GM23338 (cell line): Measurements from ENCODE around the gene MBTPS2. TPM values are rescaled to one million over a fixed set of nuclear protein-coding genes. Genes with fewer than 3 reads are reported as not detected.

Source experiments
- ATAC-seq: fragments of 200-7000 bp; cut with Tn5 transposase; 3 replicates; pipeline ENCODE4 v1.9.1; 2020
- DNase-seq: peaks from one replicate; pipeline ENCODE4 v3.0.0-alpha.2; 2015; ENCODE audit warnings: low spot score
- H2AFZ ChIP-seq: fragments of 200-600 bp; sonication (generic); 2 replicates; pipeline ENCODE4 v1.8.0; 2016; ENCODE audit warnings: antibody characterized with exemption, mild to moderate bottlenecking, moderate library complexity
- H3F3A ChIP-seq: fragments of 200-600 bp; sonication (generic); replicated peaks from 2 replicates; pipeline ENCODE4 v1.8.0; 2017; ENCODE audit warnings: antibody characterized with exemption, mixed run types, low read depth
- H3K27ac ChIP-seq: fragments of 200-600 bp; sonication (generic); 2 replicates; pipeline ENCODE4 v1.6.1; 2016; ENCODE audit warnings: low read depth
- H3K27me3 ChIP-seq: fragments of 200-600 bp; sonication (generic); 2 replicates; pipeline ENCODE4 v1.8.0; 2016; ENCODE audit warnings: mild to moderate bottlenecking, mixed run types, moderate library complexity; ENCODE audit not compliant: insufficient read depth
- H3K36me3 ChIP-seq: fragments of 200-600 bp; sonication (generic); 2 replicates; pipeline ENCODE4 v1.8.0; 2016; ENCODE audit warnings: mild to moderate bottlenecking; ENCODE audit not compliant: insufficient read depth
- H3K4me1 ChIP-seq: fragments of 200-600 bp; sonication (generic); 2 replicates; pipeline ENCODE4 v1.8.0; 2016; ENCODE audit warnings: mild to moderate bottlenecking, moderate library complexity; ENCODE audit not compliant: insufficient read depth
- H3K4me2 ChIP-seq: fragments of 200-600 bp; sonication (generic); 2 replicates; pipeline ENCODE4 v1.7.1; 2017; ENCODE audit warnings: mixed run types
- H3K4me3 ChIP-seq: fragments of 200-600 bp; sonication (generic); 2 replicates; pipeline ENCODE4 v1.6.1; 2016; ENCODE audit warnings: mixed run types
- H3K79me2 ChIP-seq: fragments of 200-600 bp; sonication (generic); replicated peaks from 2 replicates; pipeline ENCODE4 v1.8.0; 2017; ENCODE audit warnings: mild to moderate bottlenecking; ENCODE audit not compliant: insufficient read depth
- H3K9me2 ChIP-seq: fragments of 200-600 bp; sonication (generic); 2 replicates; pipeline ENCODE4 v1.8.0; 2017; ENCODE audit not compliant: insufficient read depth
- H4K20me1 ChIP-seq: fragments of 200-600 bp; sonication (generic); replicated peaks from 2 replicates; pipeline ENCODE4 v1.8.0; 2017; ENCODE audit warnings: mild to moderate bottlenecking; ENCODE audit not compliant: insufficient read depth
- H3K27ac Mint-ChIP-seq: 2 replicates; pipeline ENCODE4 v1.8.0; 2020; ENCODE audit warnings: inconsistent platforms, mild to moderate bottlenecking, moderate library complexity, mixed read lengths
- H3K27me3 Mint-ChIP-seq: 3 replicates; pipeline ENCODE4 v1.8.0; 2022; ENCODE audit warnings: low read depth, mild to moderate bottlenecking, moderate library complexity, mixed read lengths, inconsistent platforms; ENCODE audit not compliant: insufficient read depth, poor library complexity
- H3K36me3 Mint-ChIP-seq: 3 replicates; pipeline ENCODE4 v1.8.0; 2021; ENCODE audit warnings: low read depth, mild to moderate bottlenecking, inconsistent platforms, moderate library complexity, mixed read lengths
- H3K4me1 Mint-ChIP-seq: 3 replicates; pipeline ENCODE4 v1.8.0; 2020; ENCODE audit warnings: mild to moderate bottlenecking, inconsistent platforms, mixed read lengths
- H3K4me3 Mint-ChIP-seq: 3 replicates; pipeline ENCODE4 v1.8.0; 2021; ENCODE audit warnings: moderate library complexity, mild to moderate bottlenecking, inconsistent platforms, mixed read lengths
- H3K9me3 Mint-ChIP-seq: 3 replicates; pipeline ENCODE4 v1.8.0; 2020; ENCODE audit warnings: moderate library complexity, mild to moderate bottlenecking, inconsistent platforms, mixed read lengths
- CREB1 ChIP-seq: fragments of 250-450 bp; sonication (Bioruptor Pico); IDR thresholded peaks from 2 replicates; pipeline ENCODE4 v1.5.0; 2020; ENCODE audit warnings: low read depth, mild to moderate bottlenecking, moderate library complexity
- EZH2 ChIP-seq: fragments of 200-600 bp; sonication (generic); IDR thresholded peaks from one replicate; pipeline ENCODE4 v1.8.0; 2017; ENCODE audit warnings: antibody characterized with exemption, mild to moderate bottlenecking, low read depth; ENCODE audit not compliant: unreplicated experiment
- EZH2phosphoT487 ChIP-seq: fragments of 200-600 bp; sonication (generic); IDR thresholded peaks from one replicate; pipeline ENCODE4 v1.8.1; 2018; ENCODE audit warnings: antibody characterized with exemption; ENCODE audit not compliant: unreplicated experiment
- JUNB ChIP-seq: IDR thresholded peaks from one replicate; pipeline ENCODE4 v1.6.1; 2016; ENCODE audit warnings: antibody characterized with exemption; ENCODE audit not compliant: unreplicated experiment
- NANOG ChIP-seq: IDR thresholded peaks from 2 replicates; pipeline ENCODE4 v1.6.1; 2016; ENCODE audit warnings: antibody characterized with exemption, borderline replicate concordance
- POLR2AphosphoS5 ChIP-seq: IDR thresholded peaks from 2 replicates; pipeline ENCODE4 v1.6.1; 2016; ENCODE audit warnings: antibody characterized with exemption, low read depth
- STAT1 ChIP-seq: IDR thresholded peaks from one replicate; pipeline ENCODE4 v1.6.1; 2016; ENCODE audit warnings: antibody characterized with exemption; ENCODE audit not compliant: unreplicated experiment
- ZNF114 ChIP-seq: fragments of 250-450 bp; sonication (Bioruptor Pico); IDR thresholded peaks from 2 replicates; pipeline ENCODE4 v1.5.0; 2020; ENCODE audit warnings: mild to moderate bottlenecking, moderate library complexity
- ZNF331 ChIP-seq: fragments of 250-450 bp; sonication (Bioruptor Pico); IDR thresholded peaks from 2 replicates; pipeline ENCODE4 v1.5.0; 2020; ENCODE audit warnings: low read depth, mild to moderate bottlenecking, moderate library complexity
- polyA plus RNA-seq: library from polyadenylated mRNA; unstranded; fragments of >200 nt; fragmentation: Nextera tagmentation; extraction: Ambion mirVana; gene quantifications from 2 replicates; pipeline ENCODE4 v1.2.1, GENCODE V29; 2016
- total RNA-seq: library from RNA; depleted of rRNA; stranded (reverse); fragments of >200 nt; shearing (Covaris generic); gene quantifications from 2 replicates; pipeline ENCODE4 v1.2.3, GENCODE V29; 2014
- TF ChIP-seq, protein P1 (sequence below), 2 experiments: fragments of 200-600 bp in 1 of 2; sonication (generic) in 1 of 2; conservative IDR thresholded peaks; 2 replicates each; pipeline versions ENCODE4 v1.5.1 to v1.6.1; 2016 to 2017; ENCODE audit warnings: antibody characterized with exemption in 2 of 2, low read depth in 2 of 2, mild to moderate bottlenecking in 2 of 2, moderate library complexity in 1 of 2
- TF ChIP-seq, protein P2 (sequence below): fragments of 250-450 bp; sonication (Bioruptor Pico); IDR thresholded peaks from 2 replicates; pipeline ENCODE4 v1.5.0; 2020; ENCODE audit warnings: mild to moderate bottlenecking, moderate library complexity
- TF ChIP-seq, protein P3 (sequence below): IDR thresholded peaks from 2 replicates; pipeline ENCODE4 v1.6.1; 2016; ENCODE audit warnings: antibody characterized with exemption
- TF ChIP-seq, protein P4 (sequence below): IDR thresholded peaks from one replicate; pipeline ENCODE4 v1.6.1; 2018; ENCODE audit warnings: antibody characterized with exemption; ENCODE audit not compliant: unreplicated experiment

MBTPS2 gene
- total and polyA plus RNA-seq, 2 experiments from 2014 or later = 3.2 to 7.8 TPM

DNA sequence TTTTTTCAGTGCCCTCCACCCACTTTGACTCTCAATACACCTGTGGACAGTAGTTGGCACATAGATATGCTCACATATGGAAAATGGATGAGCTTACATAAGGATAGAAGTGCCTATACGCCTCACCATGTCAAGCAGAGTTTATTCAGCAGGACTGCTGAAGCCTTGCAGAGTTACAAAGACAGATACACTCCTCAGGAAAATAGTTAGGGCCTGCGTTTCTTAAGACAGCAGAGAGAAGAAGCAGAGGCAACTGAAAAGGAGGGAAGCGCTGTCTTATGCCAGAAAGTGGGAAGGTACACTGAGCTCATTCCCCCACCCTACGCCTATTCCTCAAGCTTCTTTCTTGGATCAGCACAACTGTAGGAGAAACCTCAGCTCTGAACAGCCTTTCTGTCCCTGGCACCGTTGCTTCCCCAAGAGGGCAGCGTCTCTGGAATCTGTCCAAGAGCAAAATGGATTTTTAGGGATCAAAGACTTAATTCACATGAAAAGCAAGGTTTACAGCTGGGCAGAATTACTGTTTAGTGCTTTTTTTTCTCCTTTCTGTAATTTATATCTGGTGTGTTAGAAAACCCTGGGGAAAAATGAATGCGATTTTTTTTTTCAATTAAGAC, 37.3 kb upstream of the MBTPS2 start:
- Histone ChIP-seq H3K4me2 (no peak overlapping the region), H3K4me1 (no peaks in the 10 kb centered on the region), H3K27ac (no peak overlapping the region), H2AFZ (0 out of 2 replicates have a peak overlapping the region, but pooled peaks have one; percentile 32), H3K9me2 (no peaks in the 10 kb centered on the region), H3K27me3 (no peaks in the 10 kb centered on the region), H3K4me3 (no peak overlapping the region), H3K36me3 (no peaks in the 10 kb centered on the region), H3K79me2 (no peaks in the 10 kb centered on the region), H4K20me1 (no peaks in the 10 kb centered on the region), H3F3A (no peaks in the 10 kb centered on the region)
- Mint-ChIP-seq H3K27me3 (peaks cover 3% of the 10 kb centered on the region), H3K36me3 (no peaks in the 10 kb centered on the region), H3K9me3 (no peaks in the 10 kb centered on the region), H3K4me1 (no peaks in the 10 kb centered on the region), H3K4me3 (no peak overlapping the region), H3K27ac (no peak overlapping the region)
- no peak for ATAC-seq
- no peak for DNase-seq
- TF ChIP-seq ZNF114 (CRISPR knock-in tag) (no peak), STAT1 (no peak), EZH2phosphoT487 (no peak), JUNB (no peak), ZNF331 (CRISPR knock-in tag) (no peak), CREB1 (no peak), EZH2 (no peak), POLR2AphosphoS5 (no peak), NANOG (no peak)
- TF ChIP-seq, protein P1, sequence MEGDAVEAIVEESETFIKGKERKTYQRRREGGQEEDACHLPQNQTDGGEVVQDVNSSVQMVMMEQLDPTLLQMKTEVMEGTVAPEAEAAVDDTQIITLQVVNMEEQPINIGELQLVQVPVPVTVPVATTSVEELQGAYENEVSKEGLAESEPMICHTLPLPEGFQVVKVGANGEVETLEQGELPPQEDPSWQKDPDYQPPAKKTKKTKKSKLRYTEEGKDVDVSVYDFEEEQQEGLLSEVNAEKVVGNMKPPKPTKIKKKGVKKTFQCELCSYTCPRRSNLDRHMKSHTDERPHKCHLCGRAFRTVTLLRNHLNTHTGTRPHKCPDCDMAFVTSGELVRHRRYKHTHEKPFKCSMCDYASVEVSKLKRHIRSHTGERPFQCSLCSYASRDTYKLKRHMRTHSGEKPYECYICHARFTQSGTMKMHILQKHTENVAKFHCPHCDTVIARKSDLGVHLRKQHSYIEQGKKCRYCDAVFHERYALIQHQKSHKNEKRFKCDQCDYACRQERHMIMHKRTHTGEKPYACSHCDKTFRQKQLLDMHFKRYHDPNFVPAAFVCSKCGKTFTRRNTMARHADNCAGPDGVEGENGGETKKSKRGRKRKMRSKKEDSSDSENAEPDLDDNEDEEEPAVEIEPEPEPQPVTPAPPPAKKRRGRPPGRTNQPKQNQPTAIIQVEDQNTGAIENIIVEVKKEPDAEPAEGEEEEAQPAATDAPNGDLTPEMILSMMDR (conservative IDR thresholded peaks at IDR 0.05; ENCODE audit: low read depth in 2 of 2) = no peak
- TF ChIP-seq, protein P2, sequence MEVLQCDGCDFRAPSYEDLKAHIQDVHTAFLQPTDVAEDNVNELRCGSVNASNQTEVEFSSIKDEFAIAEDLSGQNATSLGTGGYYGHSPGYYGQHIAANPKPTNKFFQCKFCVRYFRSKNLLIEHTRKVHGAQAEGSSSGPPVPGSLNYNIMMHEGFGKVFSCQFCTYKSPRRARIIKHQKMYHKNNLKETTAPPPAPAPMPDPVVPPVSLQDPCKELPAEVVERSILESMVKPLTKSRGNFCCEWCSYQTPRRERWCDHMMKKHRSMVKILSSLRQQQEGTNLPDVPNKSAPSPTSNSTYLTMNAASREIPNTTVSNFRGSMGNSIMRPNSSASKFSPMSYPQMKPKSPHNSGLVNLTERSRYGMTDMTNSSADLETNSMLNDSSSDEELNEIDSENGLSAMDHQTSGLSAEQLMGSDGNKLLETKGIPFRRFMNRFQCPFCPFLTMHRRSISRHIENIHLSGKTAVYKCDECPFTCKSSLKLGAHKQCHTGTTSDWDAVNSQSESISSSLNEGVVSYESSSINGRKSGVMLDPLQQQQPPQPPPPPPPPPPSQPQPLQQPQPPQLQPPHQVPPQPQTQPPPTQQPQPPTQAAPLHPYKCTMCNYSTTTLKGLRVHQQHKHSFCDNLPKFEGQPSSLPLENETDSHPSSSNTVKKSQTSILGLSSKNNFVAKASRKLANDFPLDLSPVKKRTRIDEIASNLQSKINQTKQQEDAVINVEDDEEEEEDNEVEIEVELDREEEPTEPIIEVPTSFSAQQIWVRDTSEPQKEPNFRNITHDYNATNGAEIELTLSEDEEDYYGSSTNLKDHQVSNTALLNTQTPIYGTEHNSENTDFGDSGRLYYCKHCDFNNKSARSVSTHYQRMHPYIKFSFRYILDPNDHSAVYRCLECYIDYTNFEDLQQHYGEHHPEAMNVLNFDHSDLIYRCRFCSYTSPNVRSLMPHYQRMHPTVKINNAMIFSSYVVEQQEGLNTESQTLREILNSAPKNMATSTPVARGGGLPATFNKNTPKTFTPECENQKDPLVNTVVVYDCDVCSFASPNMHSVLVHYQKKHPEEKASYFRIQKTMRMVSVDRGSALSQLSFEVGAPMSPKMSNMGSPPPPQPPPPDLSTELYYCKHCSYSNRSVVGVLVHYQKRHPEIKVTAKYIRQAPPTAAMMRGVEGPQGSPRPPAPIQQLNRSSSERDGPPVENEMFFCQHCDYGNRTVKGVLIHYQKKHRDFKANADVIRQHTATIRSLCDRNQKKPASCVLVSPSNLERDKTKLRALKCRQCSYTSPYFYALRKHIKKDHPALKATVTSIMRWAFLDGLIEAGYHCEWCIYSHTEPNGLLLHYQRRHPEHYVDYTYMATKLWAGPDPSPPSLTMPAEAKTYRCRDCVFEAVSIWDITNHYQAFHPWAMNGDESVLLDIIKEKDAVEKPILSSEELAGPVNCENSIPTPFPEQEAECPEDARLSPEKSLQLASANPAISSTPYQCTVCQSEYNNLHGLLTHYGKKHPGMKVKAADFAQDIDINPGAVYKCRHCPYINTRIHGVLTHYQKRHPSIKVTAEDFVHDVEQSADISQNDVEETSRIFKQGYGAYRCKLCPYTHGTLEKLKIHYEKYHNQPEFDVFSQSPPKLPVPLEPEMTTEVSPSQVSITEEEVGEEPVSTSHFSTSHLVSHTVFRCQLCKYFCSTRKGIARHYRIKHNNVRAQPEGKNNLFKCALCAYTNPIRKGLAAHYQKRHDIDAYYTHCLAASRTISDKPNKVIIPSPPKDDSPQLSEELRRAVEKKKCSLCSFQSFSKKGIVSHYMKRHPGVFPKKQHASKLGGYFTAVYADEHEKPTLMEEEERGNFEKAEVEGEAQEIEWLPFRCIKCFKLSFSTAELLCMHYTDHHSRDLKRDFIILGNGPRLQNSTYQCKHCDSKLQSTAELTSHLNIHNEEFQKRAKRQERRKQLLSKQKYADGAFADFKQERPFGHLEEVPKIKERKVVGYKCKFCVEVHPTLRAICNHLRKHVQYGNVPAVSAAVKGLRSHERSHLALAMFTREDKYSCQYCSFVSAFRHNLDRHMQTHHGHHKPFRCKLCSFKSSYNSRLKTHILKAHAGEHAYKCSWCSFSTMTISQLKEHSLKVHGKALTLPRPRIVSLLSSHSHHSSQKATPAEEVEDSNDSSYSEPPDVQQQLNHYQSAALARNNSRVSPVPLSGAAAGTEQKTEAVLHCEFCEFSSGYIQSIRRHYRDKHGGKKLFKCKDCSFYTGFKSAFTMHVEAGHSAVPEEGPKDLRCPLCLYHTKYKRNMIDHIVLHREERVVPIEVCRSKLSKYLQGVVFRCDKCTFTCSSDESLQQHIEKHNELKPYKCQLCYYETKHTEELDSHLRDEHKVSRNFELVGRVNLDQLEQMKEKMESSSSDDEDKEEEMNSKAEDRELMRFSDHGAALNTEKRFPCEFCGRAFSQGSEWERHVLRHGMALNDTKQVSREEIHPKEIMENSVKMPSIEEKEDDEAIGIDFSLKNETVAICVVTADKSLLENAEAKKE (CRISPR knock-in tag) = no peak
- TF ChIP-seq, protein P3, sequence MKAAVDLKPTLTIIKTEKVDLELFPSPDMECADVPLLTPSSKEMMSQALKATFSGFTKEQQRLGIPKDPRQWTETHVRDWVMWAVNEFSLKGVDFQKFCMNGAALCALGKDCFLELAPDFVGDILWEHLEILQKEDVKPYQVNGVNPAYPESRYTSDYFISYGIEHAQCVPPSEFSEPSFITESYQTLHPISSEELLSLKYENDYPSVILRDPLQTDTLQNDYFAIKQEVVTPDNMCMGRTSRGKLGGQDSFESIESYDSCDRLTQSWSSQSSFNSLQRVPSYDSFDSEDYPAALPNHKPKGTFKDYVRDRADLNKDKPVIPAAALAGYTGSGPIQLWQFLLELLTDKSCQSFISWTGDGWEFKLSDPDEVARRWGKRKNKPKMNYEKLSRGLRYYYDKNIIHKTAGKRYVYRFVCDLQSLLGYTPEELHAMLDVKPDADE = no peak
- TF ChIP-seq, protein P4, sequence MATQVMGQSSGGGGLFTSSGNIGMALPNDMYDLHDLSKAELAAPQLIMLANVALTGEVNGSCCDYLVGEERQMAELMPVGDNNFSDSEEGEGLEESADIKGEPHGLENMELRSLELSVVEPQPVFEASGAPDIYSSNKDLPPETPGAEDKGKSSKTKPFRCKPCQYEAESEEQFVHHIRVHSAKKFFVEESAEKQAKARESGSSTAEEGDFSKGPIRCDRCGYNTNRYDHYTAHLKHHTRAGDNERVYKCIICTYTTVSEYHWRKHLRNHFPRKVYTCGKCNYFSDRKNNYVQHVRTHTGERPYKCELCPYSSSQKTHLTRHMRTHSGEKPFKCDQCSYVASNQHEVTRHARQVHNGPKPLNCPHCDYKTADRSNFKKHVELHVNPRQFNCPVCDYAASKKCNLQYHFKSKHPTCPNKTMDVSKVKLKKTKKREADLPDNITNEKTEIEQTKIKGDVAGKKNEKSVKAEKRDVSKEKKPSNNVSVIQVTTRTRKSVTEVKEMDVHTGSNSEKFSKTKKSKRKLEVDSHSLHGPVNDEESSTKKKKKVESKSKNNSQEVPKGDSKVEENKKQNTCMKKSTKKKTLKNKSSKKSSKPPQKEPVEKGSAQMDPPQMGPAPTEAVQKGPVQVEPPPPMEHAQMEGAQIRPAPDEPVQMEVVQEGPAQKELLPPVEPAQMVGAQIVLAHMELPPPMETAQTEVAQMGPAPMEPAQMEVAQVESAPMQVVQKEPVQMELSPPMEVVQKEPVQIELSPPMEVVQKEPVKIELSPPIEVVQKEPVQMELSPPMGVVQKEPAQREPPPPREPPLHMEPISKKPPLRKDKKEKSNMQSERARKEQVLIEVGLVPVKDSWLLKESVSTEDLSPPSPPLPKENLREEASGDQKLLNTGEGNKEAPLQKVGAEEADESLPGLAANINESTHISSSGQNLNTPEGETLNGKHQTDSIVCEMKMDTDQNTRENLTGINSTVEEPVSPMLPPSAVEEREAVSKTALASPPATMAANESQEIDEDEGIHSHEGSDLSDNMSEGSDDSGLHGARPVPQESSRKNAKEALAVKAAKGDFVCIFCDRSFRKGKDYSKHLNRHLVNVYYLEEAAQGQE = no peak
